HFFc6 (cell line): ENCODE measurements around the gene CNN3. TPM values are rescaled to one million over a fixed set of nuclear protein-coding genes. Genes with fewer than 3 reads are reported as not detected.

Experiments
- DNase-seq: peaks from one replicate; pipeline ENCODE4 v3.0.0-alpha.2; 2018
- H3K27ac Mint-ChIP-seq: 2 replicates; pipeline ENCODE4 v1.8.0; 2020; ENCODE audit warnings: mild to moderate bottlenecking, mixed read lengths
- H3K27me3 Mint-ChIP-seq: 2 replicates; pipeline ENCODE4 v1.8.0; 2021; ENCODE audit warnings: mild to moderate bottlenecking, moderate library complexity, mixed read lengths; ENCODE audit not compliant: insufficient read depth
- H3K36me3 Mint-ChIP-seq: 2 replicates; pipeline ENCODE4 v1.8.0; 2021; ENCODE audit warnings: low read depth, mixed read lengths
- H3K4me1 Mint-ChIP-seq: 2 replicates; pipeline ENCODE4 v1.8.0; 2020; ENCODE audit warnings: low read depth, mixed read lengths
- H3K4me3 Mint-ChIP-seq: 2 replicates; pipeline ENCODE4 v1.8.0; 2020; ENCODE audit warnings: mild to moderate bottlenecking, moderate library complexity, mixed read lengths
- H3K9me3 Mint-ChIP-seq: 2 replicates; pipeline ENCODE4 v1.8.0; 2020; ENCODE audit warnings: mild to moderate bottlenecking, mixed read lengths
- total RNA-seq, 6 experiments: library from RNA; stranded (reverse); fragmentation: NEBNext Ultra II Directional; extraction: Animal tissue kit (Norgen Biotek cat#: 25700); gene quantifications; 2 replicates in 1 of 6; 3 replicates in 5 of 6; pipeline ENCODE4 v1.2.3, GENCODE V29; 2021
- TF ChIP-seq, protein P1 (sequence below): fragments of 200-600 bp; sonication (generic); IDR thresholded peaks from 2 replicates; pipeline ENCODE4 v1.5.0; 2021; ENCODE audit warnings: antibody characterized with exemption, mild to moderate bottlenecking

The CNN3 gene
- total RNA-seq, 6 experiments from 2014 or later: 210 to 253 (median 232) TPM

DNA sequence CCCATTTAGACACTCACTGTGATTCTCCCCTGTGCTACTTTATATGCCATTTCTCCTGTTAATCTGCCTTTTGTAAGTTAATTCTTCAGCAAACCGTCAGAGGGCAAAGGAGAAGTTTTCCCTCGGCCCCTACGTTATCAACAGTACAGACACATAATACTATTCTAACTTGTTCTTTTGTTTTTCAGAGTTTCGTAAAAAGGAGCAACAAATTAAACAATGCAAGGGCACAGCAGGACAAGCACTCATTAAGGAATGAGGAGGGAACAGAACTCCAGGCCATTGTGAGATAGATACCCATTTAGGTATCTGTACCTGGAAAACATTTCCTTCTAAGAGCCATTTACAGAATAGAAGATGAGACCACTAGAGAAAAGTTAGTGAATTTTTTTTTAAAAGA, 32.3 kb downstream of the CNN3 start:
- Mint-ChIP-seq H3K27ac (peak overlapping the region; percentile 14; the same call in 1 of the 2 replicates), H3K9me3 (no peaks in the 10 kb centered on the region), H3K36me3 (peaks cover 48% of the 10 kb centered on the region), H3K4me1 (peaks cover 15% of the 10 kb centered on the region), H3K27me3 (no peaks in the 10 kb centered on the region), H3K4me3 (no peak overlapping the region)
- TF ChIP-seq, protein P1, sequence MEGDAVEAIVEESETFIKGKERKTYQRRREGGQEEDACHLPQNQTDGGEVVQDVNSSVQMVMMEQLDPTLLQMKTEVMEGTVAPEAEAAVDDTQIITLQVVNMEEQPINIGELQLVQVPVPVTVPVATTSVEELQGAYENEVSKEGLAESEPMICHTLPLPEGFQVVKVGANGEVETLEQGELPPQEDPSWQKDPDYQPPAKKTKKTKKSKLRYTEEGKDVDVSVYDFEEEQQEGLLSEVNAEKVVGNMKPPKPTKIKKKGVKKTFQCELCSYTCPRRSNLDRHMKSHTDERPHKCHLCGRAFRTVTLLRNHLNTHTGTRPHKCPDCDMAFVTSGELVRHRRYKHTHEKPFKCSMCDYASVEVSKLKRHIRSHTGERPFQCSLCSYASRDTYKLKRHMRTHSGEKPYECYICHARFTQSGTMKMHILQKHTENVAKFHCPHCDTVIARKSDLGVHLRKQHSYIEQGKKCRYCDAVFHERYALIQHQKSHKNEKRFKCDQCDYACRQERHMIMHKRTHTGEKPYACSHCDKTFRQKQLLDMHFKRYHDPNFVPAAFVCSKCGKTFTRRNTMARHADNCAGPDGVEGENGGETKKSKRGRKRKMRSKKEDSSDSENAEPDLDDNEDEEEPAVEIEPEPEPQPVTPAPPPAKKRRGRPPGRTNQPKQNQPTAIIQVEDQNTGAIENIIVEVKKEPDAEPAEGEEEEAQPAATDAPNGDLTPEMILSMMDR: no peak
- DNase-seq: no peak

DNA sequence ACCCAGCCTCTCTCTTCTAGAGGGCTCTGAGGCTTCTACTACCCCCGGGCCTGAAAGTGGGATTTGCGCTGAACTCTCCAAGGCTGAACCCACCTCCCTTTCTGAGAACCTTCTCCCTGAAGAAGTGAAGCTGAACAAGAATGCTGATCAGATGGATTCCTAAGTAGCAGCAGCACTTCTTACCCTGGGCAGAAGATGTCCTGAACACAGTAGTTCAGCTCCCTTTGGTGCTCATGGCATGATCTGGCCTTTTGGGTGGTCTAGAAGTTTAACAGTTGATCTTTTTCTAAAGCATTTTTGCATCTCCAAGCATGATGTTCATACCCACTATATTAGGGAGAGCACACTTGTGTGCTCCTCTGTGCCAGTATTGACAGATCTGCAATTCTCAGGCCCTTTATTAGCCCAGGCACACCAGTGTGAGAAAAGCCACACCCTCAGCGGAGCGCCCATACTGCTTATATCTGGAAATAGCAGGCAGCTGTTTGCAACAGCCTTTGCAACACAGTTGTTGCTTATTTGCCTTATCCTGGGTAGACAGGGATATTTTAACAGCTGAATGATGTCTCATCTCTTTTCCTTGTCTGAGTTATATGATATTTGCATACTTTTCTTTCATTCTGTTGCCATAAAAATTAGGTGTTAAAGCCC, 34.2 kb downstream of the CNN3 start:
- Mint-ChIP-seq H3K27ac (no peak overlapping the region), H3K4me3 (no peak overlapping the region), H3K9me3 (no peaks in the 10 kb centered on the region), H3K27me3 (no peaks in the 10 kb centered on the region), H3K4me1 (no peaks in the 10 kb centered on the region), H3K36me3 (peaks cover 35% of the 10 kb centered on the region)
- DNase-seq: no peak
- TF ChIP-seq, protein P1: no peak

DNA sequence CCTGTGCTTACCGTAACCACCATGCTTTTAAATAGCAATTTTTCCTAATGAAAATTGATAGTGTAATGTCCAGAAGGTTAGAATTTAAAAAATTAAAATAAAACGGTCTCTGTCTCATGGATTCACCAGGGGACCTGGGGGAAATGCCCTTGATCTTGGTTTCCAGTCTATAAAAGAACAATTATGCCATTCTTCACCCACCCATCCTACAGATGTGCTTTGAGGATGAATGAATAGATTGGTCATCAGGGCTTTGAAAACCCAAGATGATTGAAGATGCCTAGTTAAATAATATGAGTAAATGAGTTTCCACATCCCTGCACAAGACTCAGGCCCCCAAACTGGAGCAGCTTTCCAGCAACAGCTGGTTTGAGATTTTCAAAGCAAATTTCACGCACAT, 38.7 kb downstream of the CNN3 start:
- TF ChIP-seq, protein P1: no peak
- peaks cover 6% of the 10 kb centered on the region; the same call in 1 of the 2 replicates for H3K36me3 Mint-ChIP-seq
- no peak overlapping the region for H3K4me3 Mint-ChIP-seq
- no peak for DNase-seq
- peaks cover 21% of the 10 kb centered on the region for H3K4me1 Mint-ChIP-seq
- 0 out of 2 replicates have a peak, but pooled peaks cover 5% of the 10 kb centered on the region for H3K27me3 Mint-ChIP-seq
- H3K27ac Mint-ChIP-seq: no peak overlapping the region
- H3K9me3 Mint-ChIP-seq: no peaks in the 10 kb centered on the region

DNA sequence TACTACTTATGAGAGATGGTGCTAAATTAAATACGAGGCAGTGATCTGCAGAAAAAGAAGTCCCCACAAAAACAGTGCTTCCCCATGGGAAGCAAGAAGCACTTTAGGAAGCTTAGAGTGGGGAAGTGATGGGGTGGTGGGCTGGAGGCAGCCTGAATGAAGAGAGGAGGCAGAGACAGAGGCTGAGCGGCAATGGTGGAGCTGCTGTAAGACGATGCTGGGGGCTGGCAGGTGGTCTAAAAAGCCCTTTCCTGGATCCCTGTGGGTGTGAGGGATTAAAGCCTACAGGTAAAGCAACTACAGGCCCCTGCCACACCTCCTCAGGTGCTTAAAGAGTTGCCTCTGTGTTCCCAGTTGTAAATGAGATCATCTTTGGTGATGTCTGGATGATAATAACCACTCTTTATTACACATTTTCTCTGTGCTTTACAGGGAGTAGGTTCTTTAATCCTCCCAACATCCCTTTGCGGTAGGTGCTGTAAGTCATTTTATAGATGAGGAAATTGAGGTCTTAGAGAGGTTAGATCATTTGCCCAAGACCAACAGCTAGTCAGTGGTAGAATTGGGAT, 39.2 kb downstream of the CNN3 start:
- Mint-ChIP-seq H3K4me1 (peaks cover 26% of the 10 kb centered on the region), H3K27ac (no peak overlapping the region), H3K27me3 (0 out of 2 replicates have a peak, but pooled peaks cover 5% of the 10 kb centered on the region), H3K36me3 (peaks cover 6% of the 10 kb centered on the region; the same call in 1 of the 2 replicates), H3K9me3 (no peaks in the 10 kb centered on the region), H3K4me3 (no peak overlapping the region)
- no peak for DNase-seq
- TF ChIP-seq, protein P1: no peak

DNA sequence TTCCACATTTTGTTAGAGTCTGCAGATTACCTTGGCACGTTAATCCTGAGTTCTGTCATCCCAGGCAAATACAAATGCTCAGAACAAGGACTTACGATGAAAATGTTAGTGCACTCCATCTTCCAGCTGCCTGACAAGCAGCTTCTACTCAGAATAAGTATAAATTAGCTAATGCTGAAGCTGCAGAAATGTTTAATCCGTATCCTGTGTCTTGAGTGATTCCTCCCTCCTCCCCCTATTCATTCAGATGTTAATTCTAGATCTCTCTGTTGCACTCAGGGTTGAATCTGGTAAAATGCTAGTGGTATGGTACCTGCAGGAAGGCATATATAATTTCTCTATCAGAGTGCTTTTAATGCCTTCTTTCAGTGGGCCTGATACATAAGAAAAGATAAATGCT, 39.8 kb downstream of the CNN3 start:
- Mint-ChIP-seq H3K9me3 (no peaks in the 10 kb centered on the region), H3K36me3 (peaks cover 6% of the 10 kb centered on the region; the same call in 1 of the 2 replicates), H3K27ac (no peak overlapping the region), H3K27me3 (0 out of 2 replicates have a peak, but pooled peaks cover 5% of the 10 kb centered on the region), H3K4me1 (peaks cover 27% of the 10 kb centered on the region), H3K4me3 (no peak overlapping the region)
- TF ChIP-seq, protein P1: no peak
- no peak for DNase-seq
